ENCODE results near the gene TBCD. TPM values are rescaled to one million over a fixed set of nuclear protein-coding genes. Genes with fewer than 3 reads are reported as not detected.

Gene TBCD
- polyA plus RNA-seq, 2 donors = 54.4 to 62.8 TPM

- 93 to 97% methylated on average over 10 of the region's 10 CpGs for WGBS, 2 donors
- H3K36me3 ChIP-seq (ENCODE audit: control insufficient read depth in 2 of 2, insufficient read depth in 2 of 2, low read length in 1 of 2) = peaks cover 7 to 28% of the 10 kb centered on the region in 2 donors
- H3K9me3 ChIP-seq (ENCODE audit: control insufficient read depth in 2 of 2, insufficient read depth in 1 of 2, low read depth in 1 of 2, low read length in 1 of 2) = no peaks in the 10 kb centered on the region
- no peak overlapping the region for H3K27ac ChIP-seq (ENCODE audit: low read depth in 2 of 2, low read length in 1 of 2)
- H3K27me3 ChIP-seq (ENCODE audit: control insufficient read depth in 1 of 2, insufficient read depth in 2 of 2, low read length in 2 of 2) = no peaks in the 10 kb centered on the region
- no peak overlapping the region for H3K4me3 ChIP-seq (ENCODE audit: low read depth in 1 of 2, low read length in 2 of 2)
- H3K4me1 ChIP-seq (ENCODE audit: control insufficient read depth in 2 of 2, insufficient read depth in 2 of 2, low read length in 1 of 2) = peaks cover 4 to 22% of the 10 kb centered on the region in 2 donors
Observed at GRCh38 chr17:82891911-82892310, 140.0 kb downstream of the TBCD start.

DNA sequence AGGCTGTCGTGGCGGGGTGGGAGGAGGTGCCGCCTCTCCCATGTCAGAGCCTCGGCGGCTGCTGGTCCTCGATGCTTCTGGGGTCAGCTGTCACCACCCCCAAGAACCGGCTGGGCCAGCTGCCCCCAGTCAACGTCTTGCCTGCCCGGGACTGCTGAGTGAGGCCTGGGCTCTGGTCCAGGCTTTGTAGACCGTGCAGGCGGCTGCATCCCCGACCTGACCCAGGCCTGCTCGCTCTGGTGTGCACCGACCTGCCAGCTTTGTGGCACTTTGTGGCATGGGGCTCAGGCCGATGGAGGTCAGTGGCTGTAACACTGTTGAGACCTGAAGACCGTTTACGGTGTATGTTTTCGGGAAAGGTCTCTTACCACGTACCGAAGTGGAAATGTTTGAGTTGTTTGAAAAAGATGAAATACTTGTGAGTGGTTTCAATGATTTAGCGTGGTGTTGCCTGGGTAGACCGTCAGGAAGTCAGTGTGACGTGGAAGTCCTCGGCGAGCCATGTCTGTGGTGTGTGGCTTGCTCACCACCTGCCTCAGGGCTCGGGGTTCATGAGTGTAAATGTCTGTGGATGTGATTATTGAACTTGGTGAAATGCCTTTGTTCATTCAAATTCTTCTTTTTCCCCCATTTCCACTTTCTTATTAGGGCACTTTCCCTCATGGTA is 141.2 kb downstream of the TBCD start:
- Histone ChIP-seq H3K9me3 (ENCODE audit: control insufficient read depth in 2 of 2, insufficient read depth in 1 of 2, low read depth in 1 of 2, low read length in 1 of 2) (no peaks in the 10 kb centered on the region), H3K4me3 (ENCODE audit: low read depth in 1 of 2, low read length in 2 of 2) (no peak overlapping the region), H3K27ac (ENCODE audit: low read depth in 2 of 2, low read length in 1 of 2) (peak overlapping the region in 1 of 2 donors; percentile 36), H3K4me1 (ENCODE audit: control insufficient read depth in 2 of 2, insufficient read depth in 2 of 2, low read length in 1 of 2) (peaks cover 4 to 20% of the 10 kb centered on the region in 2 donors), H3K27me3 (ENCODE audit: control insufficient read depth in 1 of 2, insufficient read depth in 2 of 2, low read length in 2 of 2) (no peaks in the 10 kb centered on the region), H3K36me3 (ENCODE audit: control insufficient read depth in 2 of 2, insufficient read depth in 2 of 2, low read length in 1 of 2) (peaks cover 7 to 28% of the 10 kb centered on the region in 2 donors)
- 66 to 67% methylated on average over 25 to 26 of the region's 26 CpGs for WGBS, 2 donors

DNA sequence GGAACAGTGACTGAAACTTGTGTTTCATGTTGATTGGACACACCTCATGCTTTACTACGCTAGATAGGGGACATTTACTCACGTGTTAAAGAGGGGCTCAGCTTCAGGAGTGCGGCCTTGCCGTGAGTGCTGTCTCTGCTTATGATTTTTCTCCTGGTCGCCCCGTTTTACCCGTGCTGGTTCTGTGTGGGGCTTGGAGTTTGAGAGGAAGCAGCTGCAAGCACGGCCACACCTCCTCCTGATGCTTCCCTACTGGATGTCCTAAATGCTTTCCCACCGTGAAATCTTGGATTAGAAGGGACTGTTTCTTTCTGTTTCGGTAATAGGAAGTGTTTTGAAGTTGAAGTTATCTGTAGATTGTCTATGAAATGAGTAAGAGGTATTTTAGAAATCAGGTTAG is 141.9 kb downstream of the TBCD start:
- Histone ChIP-seq H3K9me3 (ENCODE audit: control insufficient read depth in 2 of 2, insufficient read depth in 1 of 2, low read depth in 1 of 2, low read length in 1 of 2) (no peaks in the 10 kb centered on the region), H3K27ac (ENCODE audit: low read depth in 2 of 2, low read length in 1 of 2) (no peak overlapping the region), H3K4me3 (ENCODE audit: low read depth in 1 of 2, low read length in 2 of 2) (no peak overlapping the region), H3K4me1 (ENCODE audit: control insufficient read depth in 2 of 2, insufficient read depth in 2 of 2, low read length in 1 of 2) (peaks cover 0 to 17% of the 10 kb centered on the region in 2 donors), H3K36me3 (ENCODE audit: control insufficient read depth in 2 of 2, insufficient read depth in 2 of 2, low read length in 1 of 2) (peaks cover 7 to 26% of the 10 kb centered on the region in 2 donors), H3K27me3 (ENCODE audit: control insufficient read depth in 1 of 2, insufficient read depth in 2 of 2, low read length in 2 of 2) (no peaks in the 10 kb centered on the region)
- WGBS, 2 donors = 65 to 70% methylated on average over 10 of the region's 10 CpGs

- Histone ChIP-seq H3K27ac (ENCODE audit: low read depth in 2 of 2, low read length in 1 of 2) (no peak overlapping the region), H3K36me3 (ENCODE audit: control insufficient read depth in 2 of 2, insufficient read depth in 2 of 2, low read length in 1 of 2) (peaks cover 7 to 31% of the 10 kb centered on the region in 2 donors), H3K27me3 (ENCODE audit: control insufficient read depth in 1 of 2, insufficient read depth in 2 of 2, low read length in 2 of 2) (no peaks in the 10 kb centered on the region), H3K4me1 (ENCODE audit: control insufficient read depth in 2 of 2, insufficient read depth in 2 of 2, low read length in 1 of 2) (peaks cover 0 to 19% of the 10 kb centered on the region in 2 donors), H3K4me3 (ENCODE audit: low read depth in 1 of 2, low read length in 2 of 2) (no peak overlapping the region), H3K9me3 (ENCODE audit: control insufficient read depth in 2 of 2, insufficient read depth in 1 of 2, low read depth in 1 of 2, low read length in 1 of 2) (peaks cover 0 to 4% of the 10 kb centered on the region in 2 donors)
- 67 to 75% methylated on average over 7 of the region's 7 CpGs for WGBS, 2 donors
Observed at GRCh38 chr17:82894389-82894788, 142.5 kb downstream of the TBCD start.

DNA sequence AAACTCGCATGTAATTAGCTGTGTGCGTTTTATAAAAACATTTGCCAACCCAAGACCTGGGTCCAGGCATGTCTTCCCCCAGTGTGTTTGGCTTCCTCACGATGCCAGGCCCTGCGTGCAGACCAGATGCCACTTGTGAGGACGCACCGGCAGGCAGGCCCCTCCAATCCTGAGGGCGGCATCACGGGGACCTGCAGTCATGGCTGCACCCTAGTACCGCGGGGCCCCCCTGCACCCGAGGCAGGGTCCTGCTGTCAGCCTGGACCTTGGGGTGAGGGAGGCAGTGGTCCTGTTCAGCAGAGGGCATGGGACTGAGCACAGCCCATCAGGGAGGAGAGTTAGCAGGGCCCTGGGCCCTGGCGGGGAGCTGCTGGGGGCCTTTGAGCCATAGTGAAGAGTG is 143.2 kb downstream of the TBCD start:
- H3K4me1 ChIP-seq (ENCODE audit: control insufficient read depth in 2 of 2, insufficient read depth in 2 of 2, low read length in 1 of 2) = peaks cover 0 to 15% of the 10 kb centered on the region in 2 donors
- peaks cover 7 to 28% of the 10 kb centered on the region in 2 donors for H3K36me3 ChIP-seq (ENCODE audit: control insufficient read depth in 2 of 2, insufficient read depth in 2 of 2, low read length in 1 of 2)
- peaks cover 0 to 4% of the 10 kb centered on the region in 2 donors for H3K9me3 ChIP-seq (ENCODE audit: control insufficient read depth in 2 of 2, insufficient read depth in 1 of 2, low read depth in 1 of 2, low read length in 1 of 2)
- no peak overlapping the region for H3K4me3 ChIP-seq (ENCODE audit: low read depth in 1 of 2, low read length in 2 of 2)
- no peaks in the 10 kb centered on the region for H3K27me3 ChIP-seq (ENCODE audit: control insufficient read depth in 1 of 2, insufficient read depth in 2 of 2, low read length in 2 of 2)
- no peak overlapping the region for H3K27ac ChIP-seq (ENCODE audit: low read depth in 2 of 2, low read length in 1 of 2)
- WGBS, 2 donors = 90 to 94% methylated on average over 12 of the region's 12 CpGs

GRCh38 chr17:82896071-82897000 is 144.5 kb downstream of the TBCD start:
- Histone ChIP-seq H3K27ac (ENCODE audit: low read depth in 2 of 2, low read length in 1 of 2) (no peak overlapping the region), H3K9me3 (ENCODE audit: control insufficient read depth in 2 of 2, insufficient read depth in 1 of 2, low read depth in 1 of 2, low read length in 1 of 2) (peaks cover 0 to 4% of the 10 kb centered on the region in 2 donors), H3K4me1 (ENCODE audit: control insufficient read depth in 2 of 2, insufficient read depth in 2 of 2, low read length in 1 of 2) (peaks cover 0 to 6% of the 10 kb centered on the region in 2 donors), H3K4me3 (ENCODE audit: low read depth in 1 of 2, low read length in 2 of 2) (no peak overlapping the region), H3K36me3 (ENCODE audit: control insufficient read depth in 2 of 2, insufficient read depth in 2 of 2, low read length in 1 of 2) (peaks cover 7 to 26% of the 10 kb centered on the region in 2 donors), H3K27me3 (ENCODE audit: control insufficient read depth in 1 of 2, insufficient read depth in 2 of 2, low read length in 2 of 2) (no peaks in the 10 kb centered on the region)
- WGBS, 2 donors = 95 to 96% methylated on average over 29 of the region's 29 CpGs

GRCh38 chr17:82897514-82898249 is 145.8 kb downstream of the TBCD start:
- no peak overlapping the region for H3K27ac ChIP-seq (ENCODE audit: low read depth in 2 of 2, low read length in 1 of 2)
- H3K27me3 ChIP-seq (ENCODE audit: control insufficient read depth in 1 of 2, insufficient read depth in 2 of 2, low read length in 2 of 2) = no peaks in the 10 kb centered on the region
- no peak overlapping the region for H3K4me3 ChIP-seq (ENCODE audit: low read depth in 1 of 2, low read length in 2 of 2)
- H3K9me3 ChIP-seq (ENCODE audit: control insufficient read depth in 2 of 2, insufficient read depth in 1 of 2, low read depth in 1 of 2, low read length in 1 of 2) = peaks cover 0 to 4% of the 10 kb centered on the region in 2 donors
- peaks cover 0 to 6% of the 10 kb centered on the region in 2 donors for H3K4me1 ChIP-seq (ENCODE audit: control insufficient read depth in 2 of 2, insufficient read depth in 2 of 2, low read length in 1 of 2)
- WGBS, 2 donors = 95 to 96% methylated on average over 22 to 24 of the region's 24 CpGs
- peaks cover 10 to 29% of the 10 kb centered on the region in 2 donors for H3K36me3 ChIP-seq (ENCODE audit: control insufficient read depth in 2 of 2, insufficient read depth in 2 of 2, low read length in 1 of 2)

GRCh38 chr17:82898976-82899514 is 147.2 kb downstream of the TBCD start:
- no peaks in the 10 kb centered on the region for H3K27me3 ChIP-seq (ENCODE audit: control insufficient read depth in 1 of 2, insufficient read depth in 2 of 2, low read length in 2 of 2)
- H3K36me3 ChIP-seq (ENCODE audit: control insufficient read depth in 2 of 2, insufficient read depth in 2 of 2, low read length in 1 of 2) = peaks cover 10 to 35% of the 10 kb centered on the region in 2 donors
- WGBS, 2 donors = 94 to 96% methylated on average over 51 to 53 of the region's 53 CpGs
- H3K4me3 ChIP-seq (ENCODE audit: low read depth in 1 of 2, low read length in 2 of 2) = no peak overlapping the region
- H3K4me1 ChIP-seq (ENCODE audit: control insufficient read depth in 2 of 2, insufficient read depth in 2 of 2, low read length in 1 of 2) = peaks cover 0 to 6% of the 10 kb centered on the region in 2 donors
- no peak overlapping the region for H3K27ac ChIP-seq (ENCODE audit: low read depth in 2 of 2, low read length in 1 of 2)
- peaks cover 0 to 4% of the 10 kb centered on the region in 2 donors for H3K9me3 ChIP-seq (ENCODE audit: control insufficient read depth in 2 of 2, insufficient read depth in 1 of 2, low read depth in 1 of 2, low read length in 1 of 2)

- H3K36me3 ChIP-seq (ENCODE audit: control insufficient read depth in 2 of 2, insufficient read depth in 2 of 2, low read length in 1 of 2) = peaks cover 10 to 37% of the 10 kb centered on the region in 2 donors
- H3K9me3 ChIP-seq (ENCODE audit: control insufficient read depth in 2 of 2, insufficient read depth in 1 of 2, low read depth in 1 of 2, low read length in 1 of 2) = peaks cover 0 to 4% of the 10 kb centered on the region in 2 donors
- H3K27me3 ChIP-seq (ENCODE audit: control insufficient read depth in 1 of 2, insufficient read depth in 2 of 2, low read length in 2 of 2) = no peaks in the 10 kb centered on the region
- WGBS, 2 donors = 83 to 89% methylated on average over 7 of the region's 7 CpGs
- H3K4me3 ChIP-seq (ENCODE audit: low read depth in 1 of 2, low read length in 2 of 2) = no peak overlapping the region
- H3K4me1 ChIP-seq (ENCODE audit: control insufficient read depth in 2 of 2, insufficient read depth in 2 of 2, low read length in 1 of 2) = peaks cover 0 to 6% of the 10 kb centered on the region in 2 donors
- H3K27ac ChIP-seq (ENCODE audit: low read depth in 2 of 2, low read length in 1 of 2) = no peak overlapping the region
Observed at GRCh38 chr17:82899941-82900340, 148.1 kb downstream of the TBCD start.

Measured in esophagus (tissue), 2 donors.